ENCODE measurements around the gene ACTN4.

- TF ChIP-seq CTCF (IDR thresholded peaks at IDR 0.05) (no peak), POLR2A (IDR thresholded peaks at IDR 0.05) (no peak)
Measured at GRCh38 chr19:38665219-38665931, 17.9 kb downstream of the ACTN4 start.
